ENCODE data around the gene IL16. TPM values are rescaled to one million over a fixed set of nuclear protein-coding genes. Genes with fewer than 3 reads are reported as not detected.

The IL16 gene
- total RNA-seq, 1 donor from 2014 or later, result 21.8 TPM

- peak; percentile 60 for DNase-seq (ENCODE audit: low spot score)
Measured at GRCh38 chr15:81291916-81292522, 95.3 kb downstream of the IL16 start.

- peak; percentile 87 for DNase-seq (ENCODE audit: low spot score)
Measured at GRCh38 chr15:81292523-81293001, 95.9 kb downstream of the IL16 start.

- peak; percentile 85 for DNase-seq (ENCODE audit: low spot score)
Measured at GRCh38 chr15:81293728-81294515, 97.2 kb downstream of the IL16 start.

GRCh38 chr15:81294516-81294880 lies 97.8 kb downstream of the IL16 start:
- DNase-seq (ENCODE audit: low spot score), result peak; percentile 74

GRCh38 chr15:81295486-81296121 lies 98.9 kb downstream of the IL16 start:
- DNase-seq (ENCODE audit: low spot score), result no peak

DNA sequence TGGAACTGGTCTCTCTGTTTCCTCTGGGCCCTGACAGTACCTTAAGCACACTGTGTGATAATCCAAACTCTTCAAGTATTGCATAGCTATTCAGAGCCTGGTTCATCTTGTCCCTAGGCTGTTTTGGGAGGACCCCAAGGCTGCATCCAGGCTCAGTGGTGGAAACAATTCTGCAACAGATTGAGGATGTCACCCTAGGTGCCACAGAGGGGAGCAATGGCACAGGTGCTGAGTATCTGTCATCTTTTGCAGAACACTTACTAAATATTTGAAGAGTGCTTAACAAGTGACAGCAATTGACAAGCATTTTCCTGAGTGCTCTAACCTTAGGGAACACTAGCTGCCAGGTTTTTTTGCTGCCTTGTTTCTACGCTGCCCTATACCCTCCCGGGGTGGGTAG lies 99.5 kb downstream of the IL16 start:
- peak; percentile 14 for DNase-seq (ENCODE audit: low spot score)

GRCh38 chr15:81296673-81297072 lies 100.0 kb downstream of the IL16 start:
- peak; percentile 87 for DNase-seq (ENCODE audit: low spot score)

DNA sequence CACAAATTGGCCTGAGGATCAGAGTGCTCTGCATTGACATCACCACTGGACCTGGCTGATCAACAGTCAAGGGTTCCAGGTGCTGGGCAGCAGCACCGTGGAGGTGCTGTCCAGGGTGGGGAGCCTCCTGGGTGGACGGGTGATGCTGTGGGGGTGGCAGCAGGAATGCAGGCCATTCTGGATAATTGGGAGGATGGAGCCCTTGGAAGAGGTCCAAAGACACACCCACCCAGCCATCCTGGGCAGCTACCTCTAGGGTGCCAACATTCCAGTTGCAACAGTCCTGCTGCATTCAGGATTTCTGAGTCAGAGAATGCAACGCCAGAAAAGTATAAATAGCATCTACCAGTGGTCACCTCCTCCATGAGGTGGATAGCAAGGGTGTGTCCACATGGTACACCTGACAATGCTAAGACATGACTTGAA lies 100.5 kb downstream of the IL16 start:
- no peak for DNase-seq (ENCODE audit: low spot score)

GRCh38 chr15:81297603-81298575 lies 101.2 kb downstream of the IL16 start:
- DNase-seq (ENCODE audit: low spot score), result peak; percentile 39

- DNase-seq (ENCODE audit: low spot score), result peak; percentile 53
Measured at GRCh38 chr15:81298611-81299010, 101.9 kb downstream of the IL16 start.

DNA sequence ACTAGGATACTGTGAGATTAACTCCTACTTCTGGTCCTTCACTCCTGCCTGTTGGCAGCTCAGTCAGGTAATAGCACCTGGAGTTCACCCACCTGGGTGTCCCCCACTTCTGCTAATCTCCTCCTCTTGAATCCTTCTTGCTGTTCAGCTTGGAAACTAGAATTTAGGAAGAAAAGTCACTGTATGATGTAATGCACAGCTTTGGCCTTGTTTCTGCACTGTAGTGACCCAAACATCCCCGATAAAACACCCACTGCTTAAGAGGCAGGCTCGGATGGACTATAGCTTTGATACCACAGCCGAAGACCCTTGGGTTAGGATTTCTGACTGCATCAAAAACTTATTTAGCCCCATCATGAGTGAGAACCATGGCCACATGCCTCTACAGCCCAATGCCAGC lies 102.5 kb downstream of the IL16 start:
- peak; percentile 5 for DNase-seq (ENCODE audit: low spot score)

DNA sequence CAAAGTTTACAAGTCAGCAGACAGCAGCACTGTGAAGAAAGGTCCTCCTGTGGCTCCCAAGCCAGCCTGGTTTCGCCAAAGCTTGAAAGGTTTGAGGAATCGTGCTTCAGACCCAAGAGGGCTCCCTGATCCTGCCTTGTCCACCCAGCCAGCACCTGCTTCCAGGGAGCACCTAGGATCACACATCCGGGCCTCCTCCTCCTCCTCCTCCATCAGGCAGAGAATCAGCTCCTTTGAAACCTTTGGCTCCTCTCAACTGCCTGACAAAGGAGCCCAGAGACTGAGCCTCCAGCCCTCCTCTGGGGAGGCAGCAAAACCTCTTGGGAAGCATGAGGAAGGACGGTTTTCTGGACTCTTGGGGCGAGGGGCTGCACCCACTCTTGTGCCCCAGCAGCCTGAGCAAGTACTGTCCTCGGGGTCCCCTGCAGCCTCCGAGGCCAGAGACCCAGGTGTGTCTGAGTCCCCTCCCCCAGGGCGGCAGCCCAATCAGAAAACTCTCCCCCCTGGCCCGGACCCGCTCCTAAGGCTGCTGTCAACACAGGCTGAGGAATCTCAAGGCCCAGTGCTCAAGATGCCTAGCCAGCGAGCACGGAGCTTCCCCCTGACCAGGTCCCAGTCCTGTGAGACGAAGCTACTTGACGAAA lies 103.1 kb downstream of the IL16 start:
- DNase-seq (ENCODE audit: low spot score), result peak; percentile 82

- peak; percentile 14 for DNase-seq (ENCODE audit: low spot score)
Measured at GRCh38 chr15:81301385-81301784, 104.7 kb downstream of the IL16 start.

GRCh38 chr15:81301815-81302399 lies 105.2 kb downstream of the IL16 start:
- peak; percentile 47 for DNase-seq (ENCODE audit: low spot score)

- DNase-seq (ENCODE audit: low spot score), result peak; percentile 14
Measured at GRCh38 chr15:81302701-81303109, 106.0 kb downstream of the IL16 start.

- peak; percentile 37 for DNase-seq (ENCODE audit: low spot score)
Measured at GRCh38 chr15:81303244-81304225, 106.9 kb downstream of the IL16 start.

DNA sequence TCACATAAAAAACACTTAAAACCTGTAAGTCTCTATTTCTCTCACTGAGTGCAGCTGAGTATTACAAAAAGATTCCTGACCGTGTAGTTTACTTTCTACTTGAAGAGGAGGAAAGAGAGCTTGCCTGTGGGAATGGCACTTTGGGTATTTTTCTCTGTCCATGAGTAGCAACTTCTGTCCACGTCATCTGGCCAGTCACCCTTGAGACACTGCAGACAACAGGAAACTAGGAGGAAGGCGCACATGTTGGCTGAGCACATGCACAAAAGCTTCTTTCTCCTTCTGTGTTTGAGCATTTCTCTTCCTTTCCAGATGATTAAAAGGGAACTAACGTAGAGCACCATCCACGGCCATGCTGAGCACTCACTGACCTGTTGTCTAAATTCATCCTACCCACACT lies 107.5 kb downstream of the IL16 start:
- peak; percentile 14 for DNase-seq (ENCODE audit: low spot score)

DNA sequence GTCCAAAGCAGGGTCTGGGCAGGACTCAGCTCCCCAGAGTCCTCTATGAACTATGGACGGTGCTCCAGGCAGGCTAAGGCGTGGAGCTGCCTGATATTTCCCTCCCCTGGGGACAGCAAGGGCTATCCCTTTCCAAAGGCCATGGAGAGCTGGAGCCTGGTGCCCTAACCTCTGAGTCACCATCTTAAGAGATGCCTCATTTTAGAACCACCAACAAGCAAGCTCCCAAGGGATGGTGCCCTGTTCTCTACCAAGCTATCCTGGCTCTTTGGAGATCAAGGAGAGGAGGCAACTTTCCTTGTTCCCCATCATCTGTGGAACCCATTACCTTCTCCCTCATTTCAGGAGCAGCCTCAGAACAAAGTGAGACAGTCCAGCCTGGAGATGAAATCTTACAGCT lies 111.6 kb downstream of the IL16 start:
- DNase-seq (ENCODE audit: low spot score), result peak; percentile 37
